Astrocyte of the spinal cord (primary cell): ENCODE data around the gene EXOC6B.
"Not testable (repeated sequence)": the region's sequence is repeated elsewhere in the genome, so short reads cannot be mapped to it uniquely, and the experiment has no call there.

ENCODE experiments used
- DNase-seq: peaks from one replicate; pipeline ENCODE4 v3.0.0; 2011; ENCODE audit warnings: low read depth, low spot score
- H3K4me3 ChIP-seq: 2 replicates; pipeline ENCODE4 v1.5.1; 2011; ENCODE audit warnings: low read depth, mild to moderate bottlenecking, low read length, moderate library complexity
- CTCF ChIP-seq: IDR thresholded peaks from 2 replicates; pipeline ENCODE4 v1.5.1; 2012; ENCODE audit warnings: low read depth, mild to moderate bottlenecking, low read length, inconsistent platforms
- in situ Hi-C: cut with HindIII; loops from 2 replicates; pipeline ENCODE4 v1.10.0; 2017; ENCODE audit warnings: low sequenced_read_pairs

Gene EXOC6B

GRCh38 chr2:72661985-72662384 is 163.8 kb downstream of the EXOC6B start:
- in situ Hi-C loops: no loop called here

GRCh38 chr2:72649810-72650209 is 176.0 kb downstream of the EXOC6B start:
- H3K4me3 ChIP-seq: no peak overlapping the region
- in situ Hi-C loops: no loop called here
- TF ChIP-seq CTCF: no peak
- DNase-seq: no peak

More at GRCh38 chr2:72661985-72662384, 163.8 kb downstream of the EXOC6B start:
- no peak for TF ChIP-seq CTCF
- H3K4me3 ChIP-seq: no peak overlapping the region
- no peak for DNase-seq

- H3K4me3 ChIP-seq, DNase-seq, in situ Hi-C loops: not testable (repeated sequence)
Measured at GRCh38 chr2:72641221-72641620, 184.6 kb downstream of the EXOC6B start.

GRCh38 chr2:72638600-72639211 is 187.1 kb downstream of the EXOC6B start:
- no peak for TF ChIP-seq CTCF
- in situ Hi-C loops: no loop called here
- no peak overlapping the region for H3K4me3 ChIP-seq
- no peak for DNase-seq

GRCh38 chr2:72636210-72636609 is 189.6 kb downstream of the EXOC6B start:
- DNase-seq: no peak
- in situ Hi-C loops: no loop called here
- no peak overlapping the region for H3K4me3 ChIP-seq
- no peak for TF ChIP-seq CTCF

GRCh38 chr2:72630767-72631166 is 195.1 kb downstream of the EXOC6B start:
- H3K4me3 ChIP-seq: no peak overlapping the region
- no peak for TF ChIP-seq CTCF
- in situ Hi-C loops: no loop called here
- no peak for DNase-seq

- in situ Hi-C loops: no loop called here
- no peak for DNase-seq
- no peak for TF ChIP-seq CTCF
- H3K4me3 ChIP-seq: no peak overlapping the region
Measured at GRCh38 chr2:72629062-72629461, 196.8 kb downstream of the EXOC6B start.
